HG03354 (cell line): Measurements from ENCODE around the gene MPIG6B.

Experiments used
- ATAC-seq: cut with Tn5 transposase; IDR thresholded peaks from one replicate; pipeline ENCODE4 v1.9.1; 2021; ENCODE audit warnings: mild to moderate bottlenecking; ENCODE audit not compliant: unreplicated experiment, poor library complexity, severe bottlenecking

Gene MPIG6B

DNA sequence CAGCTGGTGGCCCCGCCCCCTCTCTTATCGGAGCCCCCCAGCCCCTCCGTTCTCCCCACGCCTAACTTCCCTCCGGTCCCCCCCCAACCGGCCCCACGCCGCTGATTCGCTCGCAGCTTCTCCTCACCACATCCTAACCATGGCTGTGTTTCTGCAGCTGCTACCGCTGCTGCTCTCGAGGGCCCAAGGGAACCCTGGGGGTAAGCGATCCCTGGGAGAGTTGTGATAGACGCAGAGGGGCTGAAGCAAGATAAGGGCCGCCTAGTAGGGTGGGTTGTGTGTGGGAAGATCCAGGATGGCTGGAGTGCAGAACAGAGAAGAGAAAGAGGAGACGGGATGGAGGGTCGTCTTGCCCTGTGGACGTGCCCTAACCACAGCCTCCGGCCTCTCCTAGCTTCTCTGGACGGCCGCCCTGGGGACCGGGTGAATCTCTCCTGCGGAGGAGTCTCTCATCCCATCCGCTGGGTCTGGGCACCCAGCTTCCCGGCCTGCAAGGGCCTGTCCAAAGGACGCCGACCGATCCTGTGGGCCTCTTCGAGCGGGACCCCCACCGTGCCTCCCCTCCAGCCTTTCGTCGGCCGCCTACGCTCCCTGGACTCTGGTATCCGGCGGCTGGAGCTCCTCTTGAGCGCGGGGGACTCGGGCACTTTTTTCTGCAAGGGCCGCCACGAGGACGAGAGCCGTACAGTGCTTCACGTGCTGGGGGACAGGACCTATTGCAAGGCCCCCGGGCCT is at the start of gene MPIG6B:
Gene MPIG6B (plus strand): TSS at position 129 of the 735 bp plus-strand sequence. CDS start 11 bp downstream, at position 140.
- ATAC-seq = no peak

DNA sequence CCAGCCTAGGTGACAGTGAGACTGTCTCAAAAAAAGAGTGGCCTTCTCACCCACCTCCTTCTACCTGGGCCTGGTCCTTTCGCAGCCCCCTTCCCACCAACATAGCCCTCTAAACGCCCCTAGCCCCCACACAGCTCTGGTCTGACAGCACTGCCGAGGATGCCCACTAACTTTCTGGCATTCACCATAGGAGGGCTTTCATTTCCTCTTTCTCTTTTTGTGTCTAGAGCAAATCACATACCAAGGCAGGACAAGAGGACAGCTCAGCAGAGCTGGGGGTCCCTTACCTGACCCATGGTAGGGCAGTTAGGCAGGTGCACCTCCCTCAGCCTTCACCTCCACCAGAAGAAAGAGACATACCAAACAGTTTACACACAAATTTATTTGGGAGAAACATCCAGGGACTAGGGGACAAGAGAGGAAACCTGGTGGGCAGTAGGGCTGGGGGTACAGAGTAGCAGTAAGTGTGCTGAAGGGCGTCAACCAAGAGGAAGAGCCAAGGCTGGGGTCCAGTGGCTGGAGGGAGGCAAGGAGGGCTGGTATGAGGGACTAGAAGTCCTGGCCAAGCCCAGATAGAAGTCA is 46.8 kb upstream of the MPIG6B start:
- ATAC-seq = no peak

GRCh38 chr6:31676904-31677303 is 46.3 kb upstream of the MPIG6B start:
- ATAC-seq = no peak

- ATAC-seq = no peak
These were observed 45.2 kb upstream of the MPIG6B start for GRCh38 chr6:31677955-31678354.

DNA sequence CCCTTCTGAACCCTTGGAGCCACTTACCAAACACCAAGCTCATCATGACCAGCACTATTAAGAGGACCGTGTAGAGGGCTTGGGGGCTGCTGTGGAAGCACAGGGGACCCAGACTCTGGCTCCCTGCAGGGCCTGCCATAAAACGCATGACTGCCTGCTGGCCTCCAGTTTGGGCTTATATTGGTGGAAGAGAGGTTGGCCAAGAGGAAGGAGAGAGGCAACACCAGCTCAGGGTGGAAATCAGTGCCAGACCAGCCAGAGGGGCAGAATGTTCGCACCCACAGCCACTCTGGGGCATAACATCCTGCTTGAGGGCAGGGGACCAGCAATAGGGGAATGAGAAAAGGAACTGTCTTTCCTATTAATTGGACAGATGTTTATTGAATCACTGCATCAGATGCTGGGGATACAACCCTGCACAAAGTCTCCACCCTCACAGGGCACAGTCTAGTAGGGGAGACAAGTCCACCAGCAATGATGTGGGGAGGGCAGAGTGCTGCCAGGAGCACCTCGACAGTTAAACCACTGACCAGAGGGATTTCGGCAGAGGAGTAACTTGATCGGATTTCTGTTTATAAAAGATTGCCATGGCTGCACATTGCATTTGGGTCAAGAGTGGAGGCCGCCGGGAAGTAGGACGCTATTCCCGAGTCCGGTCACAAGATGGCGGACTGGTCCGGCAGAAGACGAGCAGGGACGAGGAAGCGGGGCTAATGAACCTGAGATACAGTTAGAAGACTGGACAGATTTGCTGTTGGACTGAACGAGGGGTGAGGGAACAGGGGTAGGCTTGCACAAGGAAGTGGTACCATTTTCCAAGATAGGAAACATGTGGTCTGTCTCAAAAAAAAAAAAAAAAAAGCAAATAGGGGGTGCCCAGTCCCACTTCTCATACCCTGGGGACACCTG is 42.7 kb upstream of the MPIG6B start, which contains the start of gene LY6G5C:
Gene LY6G5C (minus strand): TSS at position 842 of the 909 bp plus-strand sequence. CDS start 694 bp downstream, at position 148.
- peak; percentile 48 for ATAC-seq

GRCh38 chr6:31681135-31681671 is 42.0 kb upstream of the MPIG6B start:
- peak; percentile 39 for ATAC-seq

DNA sequence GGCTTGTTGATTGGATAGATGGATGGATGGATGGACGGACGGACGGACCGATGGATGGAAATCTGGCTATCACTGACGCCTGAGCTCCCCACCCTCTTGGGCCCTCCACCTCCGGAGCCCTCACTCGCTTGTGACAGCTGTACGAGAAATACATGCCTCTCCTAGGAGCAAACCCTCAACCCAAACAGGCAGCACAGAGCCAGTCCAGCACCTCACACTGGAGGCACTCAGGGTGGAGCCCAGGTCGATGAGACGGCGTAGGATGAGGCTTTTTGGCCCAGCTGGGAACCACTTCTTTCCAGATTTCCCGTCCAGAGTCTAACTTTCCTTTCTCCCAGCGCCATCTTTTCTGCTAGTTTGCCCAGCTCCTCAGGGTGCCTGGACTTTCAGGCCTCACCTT is 39.6 kb upstream of the MPIG6B start:
- ATAC-seq = no peak

DNA sequence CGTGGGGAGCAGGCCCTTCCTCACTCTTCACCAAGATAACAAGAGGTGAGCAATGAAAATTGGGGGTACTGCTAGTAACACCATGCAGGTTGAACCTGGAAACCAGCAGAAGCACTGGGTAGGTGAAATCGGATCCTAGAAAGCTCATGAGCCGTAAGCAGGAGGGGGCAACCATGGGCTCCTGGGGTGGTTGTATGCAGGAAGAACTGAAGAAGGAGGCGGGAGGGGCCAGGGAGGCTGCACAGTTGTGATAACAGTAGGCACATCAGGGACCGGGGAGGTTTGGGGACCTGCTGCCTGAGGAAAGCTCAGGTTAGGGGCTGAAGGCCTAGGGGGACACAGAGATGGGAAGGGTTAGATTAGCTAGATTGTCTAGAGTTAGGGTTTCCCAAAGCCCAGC is 36.7 kb upstream of the MPIG6B start:
- no peak for ATAC-seq

GRCh38 chr6:31687321-31687720 is 35.9 kb upstream of the MPIG6B start:
- ATAC-seq = no peak

- no peak for ATAC-seq
These were observed 35.1 kb upstream of the MPIG6B start for GRCh38 chr6:31687860-31688693.

DNA sequence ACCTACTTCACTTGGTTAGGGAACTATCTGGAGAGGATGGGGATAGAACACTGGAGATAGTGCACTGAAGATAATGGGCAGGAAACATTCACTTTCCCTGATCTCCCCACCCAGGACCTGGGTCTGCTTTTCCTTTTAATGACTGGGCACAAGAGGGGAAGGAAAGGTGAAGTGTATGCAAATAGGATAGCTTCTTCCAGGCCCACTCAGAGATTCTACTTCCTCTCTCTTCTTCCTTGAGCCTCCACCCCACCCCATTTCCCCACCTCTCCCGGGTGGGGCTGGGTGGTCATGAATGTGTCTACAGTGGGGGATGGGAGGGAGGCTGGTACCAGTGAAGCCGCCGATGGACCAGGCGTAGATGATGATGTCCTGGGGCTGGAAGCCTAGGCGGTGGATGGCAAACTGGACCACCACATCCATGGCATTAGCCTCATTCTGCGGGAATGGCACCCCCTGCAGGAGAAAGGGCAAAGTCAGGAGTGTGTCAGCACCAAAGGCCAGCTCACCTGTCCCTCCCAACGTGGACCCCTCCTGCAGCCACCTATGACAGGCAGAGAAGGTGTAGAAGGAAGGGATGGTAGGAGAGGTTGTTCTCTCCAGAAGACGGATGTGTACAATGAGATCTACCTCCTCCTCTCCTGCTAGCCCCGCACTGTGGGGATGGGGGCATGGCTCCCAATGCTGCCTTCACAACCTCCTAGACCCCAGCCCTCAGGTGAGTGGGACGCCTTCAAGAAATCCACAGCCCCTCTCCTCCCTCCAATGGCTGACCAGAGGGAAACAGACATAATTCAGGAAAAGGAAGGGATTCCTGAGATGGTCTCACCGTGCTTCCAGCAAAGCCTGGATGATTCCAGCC is 33.7 kb upstream of the MPIG6B start:
- no peak for ATAC-seq

GRCh38 chr6:31690231-31691077 is 32.7 kb upstream of the MPIG6B start:
- ATAC-seq = no peak

GRCh38 chr6:31691078-31691463 is 32.1 kb upstream of the MPIG6B start:
- ATAC-seq = no peak

- no peak for ATAC-seq
These were observed 31.5 kb upstream of the MPIG6B start for GRCh38 chr6:31691564-31692108.

DNA sequence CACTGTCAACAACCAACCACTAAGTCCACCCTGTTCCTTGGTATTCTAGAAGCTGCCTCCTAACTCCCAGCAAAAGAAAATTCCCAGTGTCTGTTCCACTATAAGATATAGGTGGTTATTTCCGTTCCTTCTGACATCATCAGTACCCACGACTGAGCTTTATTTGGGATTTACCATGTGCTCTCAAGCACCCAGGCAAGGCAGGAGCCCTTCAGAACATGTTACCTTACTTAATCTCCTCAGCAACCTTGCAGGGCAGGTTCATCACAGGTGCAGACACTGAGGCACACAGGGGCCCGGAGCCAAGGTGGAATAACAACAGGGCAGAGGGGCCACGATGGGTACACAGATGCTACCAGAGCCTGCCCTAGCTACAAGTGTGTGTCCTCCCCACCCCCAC is 30.8 kb upstream of the MPIG6B start:
- ATAC-seq = no peak

DNA sequence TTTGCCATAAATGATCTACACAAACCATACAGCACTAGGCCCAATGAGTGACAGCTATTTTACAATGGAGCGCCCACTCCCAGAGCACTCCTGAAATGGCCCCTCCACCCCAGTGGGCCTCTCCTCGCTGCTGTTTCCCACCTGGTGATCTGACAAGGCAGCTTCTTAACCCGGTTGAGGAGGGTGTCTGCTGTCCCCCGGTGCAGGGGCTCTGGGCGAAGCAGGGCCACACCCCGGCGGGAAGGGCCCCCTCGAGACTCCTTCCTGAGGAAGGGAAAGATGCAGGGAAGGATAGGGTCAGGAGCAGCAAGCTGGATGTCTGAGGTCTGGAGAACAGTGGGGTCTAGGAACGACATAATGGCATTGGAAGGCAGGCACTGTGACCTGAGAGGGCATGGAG is 30.3 kb upstream of the MPIG6B start:
- ATAC-seq = no peak

- no peak for ATAC-seq
These were observed 29.6 kb upstream of the MPIG6B start for GRCh38 chr6:31693535-31693934.
